Measurements from ENCODE around the gene NEK4.

The NEK4 gene

GRCh38 chr3:52792961-52793695 is 22.4 kb upstream of the NEK4 start:
- DNase-seq (ENCODE audit: low read depth in 3 of 3): no peak

GRCh38 chr3:52792413-52792812 is 21.7 kb upstream of the NEK4 start:
- DNase-seq (ENCODE audit: low read depth in 3 of 3): no peak

GRCh38 chr3:52791928-52792327 is 21.2 kb upstream of the NEK4 start:
- DNase-seq (ENCODE audit: low read depth in 3 of 3): no peak

GRCh38 chr3:52791366-52791765 is 20.6 kb upstream of the NEK4 start:
- no peak for DNase-seq (ENCODE audit: low read depth in 3 of 3)

GRCh38 chr3:52790741-52791140 is 20.0 kb upstream of the NEK4 start:
- DNase-seq (ENCODE audit: low read depth in 3 of 3): no peak

GRCh38 chr3:52790337-52790736 is 19.6 kb upstream of the NEK4 start:
- DNase-seq (ENCODE audit: low read depth in 3 of 3): no peak

- no peak for DNase-seq (ENCODE audit: low read depth in 3 of 3)
Measured at GRCh38 chr3:52789746-52790040, 19.0 kb upstream of the NEK4 start.

- DNase-seq (ENCODE audit: low read depth in 3 of 3): no peak
Measured at GRCh38 chr3:52788890-52789745, 18.4 kb upstream of the NEK4 start.

- no peak for DNase-seq (ENCODE audit: low read depth in 3 of 3)
Measured at GRCh38 chr3:52787672-52788625, 17.2 kb upstream of the NEK4 start.

GRCh38 chr3:52787246-52787645 is 16.5 kb upstream of the NEK4 start:
- DNase-seq (ENCODE audit: low read depth in 3 of 3): no peak

GRCh38 chr3:52786330-52787215 is 15.8 kb upstream of the NEK4 start:
- DNase-seq (ENCODE audit: low read depth in 3 of 3): no peak

- DNase-seq (ENCODE audit: low read depth in 3 of 3): no peak
Measured at GRCh38 chr3:52784931-52785590, 14.3 kb upstream of the NEK4 start.

- no peak for DNase-seq (ENCODE audit: low read depth in 3 of 3)
Measured at GRCh38 chr3:52784021-52784621, 13.4 kb upstream of the NEK4 start.

- DNase-seq (ENCODE audit: low read depth in 3 of 3): no peak
Measured at GRCh38 chr3:52783211-52783555, 12.4 kb upstream of the NEK4 start.

GRCh38 chr3:52782412-52783210 is 11.9 kb upstream of the NEK4 start:
- DNase-seq (ENCODE audit: low read depth in 3 of 3): no peak

- DNase-seq (ENCODE audit: low read depth in 3 of 3): no peak
Measured at GRCh38 chr3:52781741-52782140, 11.0 kb upstream of the NEK4 start.

GRCh38 chr3:52779837-52780585 is 9.3 kb upstream of the NEK4 start:
- no peak for DNase-seq (ENCODE audit: low read depth in 3 of 3)

- no peak for DNase-seq (ENCODE audit: low read depth in 3 of 3)
Measured at GRCh38 chr3:52779011-52779836, 8.5 kb upstream of the NEK4 start.

Data from stimulated activated CD4-positive, alpha-beta T cell treated with anti-CD3 and anti-CD28 coated beads, TNF-alpha, amount 100 ng/mL, for 48 hours (primary cell).